Stimulated activated CD8-positive, alpha-beta memory T cell treated with anti-CD3 and anti-CD28 coated beads, Interleukin-7, amount 100 ng/mL, for 48 hours (primary cell): ENCODE measurements around the gene CTRB2.
"Not testable (repeated sequence)": the region's sequence is repeated elsewhere in the genome, so short reads cannot be mapped to it uniquely, and the experiment has no call there.

ENCODE experiments used
- DNase-seq, 2 donors: peaks; one replicate each; pipeline ENCODE4 v3.0.0-alpha.2; 2020; ENCODE audit warnings: low read depth in 1 of 2; ENCODE audit errors: extremely low read depth in 1 of 2

CTRB2 gene

DNA sequence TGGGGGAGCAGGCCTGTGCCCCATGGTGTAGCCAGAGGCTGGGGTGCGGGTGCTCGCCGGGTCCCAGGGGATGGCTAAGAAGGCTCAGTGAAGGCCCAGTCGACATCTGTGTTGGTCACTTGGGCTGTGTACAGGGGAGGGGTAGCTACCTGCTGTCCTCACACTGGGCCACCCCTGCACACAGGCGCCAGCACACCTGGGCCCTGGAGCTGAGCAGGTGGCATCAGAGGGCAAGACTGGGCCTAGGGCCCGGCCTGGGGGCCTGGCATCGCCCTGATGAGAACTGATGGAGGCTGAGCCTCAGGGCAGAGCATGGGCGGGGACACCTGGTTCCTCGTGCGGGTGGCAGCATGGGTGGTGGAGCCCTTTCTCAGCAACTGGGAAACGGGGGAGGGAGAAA lies 870 bp upstream of the CTRB2 start:
- DNase-seq = no peak

DNA sequence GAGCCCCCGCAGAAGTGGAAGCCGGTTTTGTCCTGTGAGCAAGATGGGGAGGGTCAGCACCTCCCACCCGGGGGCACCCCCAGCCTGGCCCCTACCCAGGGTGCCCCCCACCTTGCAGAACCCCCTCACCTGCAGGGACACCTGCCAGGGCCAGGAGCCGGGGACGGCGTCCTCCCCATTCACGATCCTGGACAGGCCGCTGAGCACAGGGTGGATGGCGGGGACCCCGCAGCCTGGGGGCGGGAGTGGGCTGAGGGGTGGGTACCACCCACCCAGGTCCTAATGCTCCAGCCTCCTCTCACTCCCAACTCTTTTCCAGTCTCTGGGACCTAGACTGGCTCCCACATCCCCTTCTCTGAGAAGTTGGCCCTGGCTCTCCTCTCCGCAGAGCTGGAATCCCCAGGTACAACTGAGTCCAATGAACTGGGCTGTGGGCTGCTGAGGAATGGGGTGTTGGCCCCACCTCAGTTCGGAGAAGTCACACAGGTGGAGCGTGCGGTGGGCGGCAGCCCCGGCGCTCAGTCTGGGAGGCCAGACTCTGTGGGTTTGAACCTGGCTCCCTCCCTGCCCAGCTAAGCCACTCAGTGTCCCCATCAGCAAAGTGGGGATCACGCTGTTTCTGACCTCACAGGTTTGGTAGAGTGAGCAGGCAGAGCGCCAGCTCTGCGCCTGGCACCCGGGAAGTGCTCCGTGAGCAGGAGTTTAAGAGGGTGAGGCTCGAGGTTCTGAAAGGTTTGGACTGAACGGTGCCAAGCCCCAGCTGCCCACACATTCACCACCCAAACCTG lies 806 bp downstream of the CTRB2 start:
- not testable (repeated sequence) for DNase-seq

DNA sequence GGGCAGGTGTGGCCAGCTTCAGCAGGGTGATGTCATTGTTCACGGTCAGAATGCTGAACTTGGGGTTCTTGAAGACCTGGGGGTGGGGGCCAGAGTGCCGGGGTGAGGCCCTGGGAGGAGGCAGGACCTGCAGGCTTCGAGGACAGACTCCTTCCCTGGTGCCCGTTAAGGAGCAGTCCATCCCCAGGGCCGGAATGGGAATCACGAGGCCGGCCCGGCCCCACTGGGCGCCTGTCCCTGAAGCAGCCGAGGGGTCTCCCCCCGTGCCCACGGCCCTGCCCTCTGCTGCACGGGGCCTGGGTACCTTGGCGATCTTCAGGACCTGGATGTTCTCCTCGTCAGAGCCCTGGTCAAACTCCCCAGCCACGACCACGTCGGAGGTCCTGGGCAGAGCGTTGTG lies 1.5 kb downstream of the CTRB2 start:
- DNase-seq = not testable (repeated sequence)

DNA sequence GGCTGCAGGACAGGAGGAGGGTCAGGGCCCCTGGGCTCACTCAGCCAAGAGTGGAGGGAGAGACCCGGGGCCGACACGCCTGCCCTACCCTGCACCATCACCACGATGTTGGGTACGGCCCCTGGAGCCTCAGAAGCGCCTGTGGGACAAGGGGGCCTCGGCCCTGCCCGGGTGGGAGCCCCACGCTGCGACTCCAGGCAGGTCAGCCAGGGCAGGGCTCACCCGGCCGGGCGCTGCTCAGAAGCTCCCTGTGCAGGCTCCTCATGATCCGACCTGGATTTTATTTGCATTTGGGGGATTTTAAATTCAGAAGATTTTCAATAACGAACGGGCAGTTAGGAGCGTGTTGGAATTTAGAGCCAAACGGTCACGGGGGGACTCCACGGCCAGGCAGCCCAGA lies 2.1 kb downstream of the CTRB2 start:
- DNase-seq = not testable (repeated sequence)

- no peak for DNase-seq
Observed at GRCh38 chr16:75204410-75204758, 2.6 kb downstream of the CTRB2 start.

DNA sequence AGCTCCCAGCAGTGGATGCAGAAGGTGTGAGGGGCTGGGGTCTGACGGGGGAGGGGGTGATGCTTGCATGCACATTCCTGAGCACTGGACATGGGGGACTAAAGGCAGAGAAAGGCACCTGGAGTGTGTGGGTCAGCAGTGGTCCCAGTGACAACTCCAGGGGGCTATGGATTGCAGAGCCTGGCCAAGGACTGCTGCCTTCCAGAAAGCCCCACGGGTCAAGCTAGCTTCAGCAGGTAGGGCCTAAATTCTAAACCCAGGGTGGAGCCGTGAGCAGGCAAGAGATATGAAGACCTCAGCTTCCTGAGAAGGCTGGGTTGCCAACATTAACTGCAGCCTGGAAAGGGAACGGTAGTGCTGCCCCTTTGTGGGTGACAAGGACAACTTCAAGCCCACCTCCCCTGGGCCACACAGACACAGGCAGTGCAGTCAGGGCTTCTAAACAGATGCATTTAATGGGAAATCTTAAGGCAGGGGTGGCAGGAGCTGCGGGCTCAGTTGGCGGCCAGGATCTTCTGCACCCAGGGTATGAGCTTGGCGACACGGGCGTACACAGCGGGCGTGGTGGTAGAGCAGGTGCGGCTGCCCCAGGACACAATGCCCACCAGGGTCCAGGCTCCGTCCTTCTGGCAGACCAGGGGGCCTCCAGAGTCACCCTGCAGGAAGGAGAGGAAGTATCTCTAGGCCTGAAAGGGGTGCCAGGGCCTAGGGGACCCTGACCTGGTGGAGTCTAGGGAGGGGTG lies 3.1 kb downstream of the CTRB2 start:
- no peak for DNase-seq

- DNase-seq = no peak
Observed at GRCh38 chr16:75203096-75203495, 3.9 kb downstream of the CTRB2 start.

DNA sequence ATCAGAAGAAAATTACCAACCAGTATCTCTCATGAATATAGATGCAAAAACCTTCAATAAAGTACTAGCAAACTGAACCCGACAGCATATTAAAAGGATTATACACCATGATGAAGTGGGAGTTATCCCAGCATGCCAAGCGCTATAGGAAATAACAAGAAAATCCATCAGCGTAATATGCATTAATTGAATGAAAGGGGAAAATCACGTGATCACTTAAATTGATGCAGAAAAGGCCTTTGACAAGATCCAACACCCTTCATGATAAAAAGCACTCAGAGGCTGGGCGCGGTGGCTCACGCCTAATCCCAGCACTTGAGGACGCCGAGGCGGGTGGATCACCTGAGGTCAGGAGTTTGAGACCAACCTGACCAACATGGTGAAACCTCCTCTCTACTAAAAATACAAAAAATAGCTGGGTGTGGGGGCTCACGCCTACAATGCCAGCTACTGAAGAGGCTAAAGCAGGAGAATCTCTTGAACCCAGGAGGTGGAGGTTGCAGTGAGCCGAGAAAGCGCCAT lies 4.8 kb downstream of the CTRB2 start:
- no peak for DNase-seq

DNA sequence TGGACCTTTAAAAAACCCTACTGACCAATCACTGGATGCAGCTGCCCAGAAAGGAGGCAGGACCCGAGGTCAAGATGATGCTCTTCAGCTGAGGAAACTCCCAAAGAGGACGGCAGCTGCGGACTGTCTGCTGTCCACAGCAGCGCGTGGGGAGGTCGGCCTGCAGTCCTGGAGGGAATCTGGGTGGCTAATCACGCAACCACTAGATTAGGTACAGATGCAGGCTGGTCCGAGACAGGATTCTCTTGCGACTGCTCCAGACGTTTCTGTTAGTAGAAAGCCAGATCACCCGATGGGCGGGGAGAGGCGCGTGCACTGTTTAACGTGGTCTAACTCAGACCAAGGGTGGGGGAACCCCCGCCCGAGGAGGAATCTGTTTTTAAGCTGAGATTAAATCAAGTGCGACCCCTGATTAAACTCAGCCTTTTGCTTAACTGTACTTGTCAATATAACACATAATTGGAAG lies 8.8 kb downstream of the CTRB2 start:
- DNase-seq = no peak

GRCh38 chr16:75197522-75198134 lies 9.3 kb downstream of the CTRB2 start:
- DNase-seq = no peak

DNA sequence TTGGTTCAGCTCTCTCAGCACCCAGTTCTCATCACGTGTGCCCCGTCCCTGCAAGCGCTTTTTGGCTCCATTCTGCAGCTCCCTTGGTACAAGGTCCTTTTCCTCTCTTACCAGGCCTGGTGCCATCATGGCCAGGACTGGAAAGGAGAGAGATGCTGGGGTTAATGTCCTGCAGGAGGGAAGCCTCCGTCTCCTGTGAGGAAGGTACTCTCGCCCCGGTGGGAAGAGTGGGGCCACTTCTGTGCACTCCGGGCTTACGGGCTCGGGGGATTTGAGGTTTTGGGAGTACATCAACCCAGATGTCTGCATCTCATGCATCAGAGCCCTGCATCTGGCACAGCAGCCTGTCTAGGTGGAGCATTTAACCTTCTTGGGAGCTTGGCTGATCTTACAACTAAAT lies 10.1 kb downstream of the CTRB2 start:
- DNase-seq = no peak

- DNase-seq = no peak
Observed at GRCh38 chr16:75195811-75196790, 10.9 kb downstream of the CTRB2 start.

DNA sequence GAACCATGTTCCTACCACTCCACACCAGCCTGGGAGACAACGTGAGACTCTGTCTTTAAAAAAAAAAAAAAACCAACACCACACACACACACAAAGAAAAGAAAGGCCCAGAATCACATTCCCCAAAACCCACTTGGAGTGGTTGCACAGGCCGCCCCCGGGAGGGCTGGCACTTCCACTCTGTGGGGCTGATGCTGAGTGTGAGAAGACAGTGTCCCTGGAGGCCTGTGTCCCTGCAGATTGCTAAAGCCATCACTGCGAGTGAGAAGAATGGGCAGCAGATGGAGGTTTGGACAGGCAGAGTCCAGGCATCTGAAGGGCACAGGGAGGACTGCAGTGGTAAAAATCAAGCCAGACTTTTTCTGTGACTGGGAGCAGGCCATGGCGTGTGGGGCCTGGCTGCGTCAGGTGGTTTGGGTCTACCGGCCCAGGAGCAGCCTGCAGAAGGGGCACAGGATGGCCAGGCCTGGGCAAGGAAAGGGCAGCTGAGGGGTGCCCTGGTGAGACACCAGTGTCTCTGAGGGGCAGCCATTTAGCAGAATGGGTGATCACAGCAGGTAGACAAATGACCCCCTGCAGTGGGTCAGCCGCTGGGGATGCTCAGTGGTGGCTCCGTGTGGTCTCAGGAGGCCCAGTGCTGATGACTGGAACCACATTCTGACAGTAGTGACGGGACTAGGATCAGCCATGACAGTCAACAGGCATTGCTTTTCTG lies 13.1 kb downstream of the CTRB2 start:
- no peak for DNase-seq

GRCh38 chr16:75193265-75193650 lies 13.7 kb downstream of the CTRB2 start:
- DNase-seq = no peak

GRCh38 chr16:75192606-75193264 lies 14.2 kb downstream of the CTRB2 start:
- no peak for DNase-seq

DNA sequence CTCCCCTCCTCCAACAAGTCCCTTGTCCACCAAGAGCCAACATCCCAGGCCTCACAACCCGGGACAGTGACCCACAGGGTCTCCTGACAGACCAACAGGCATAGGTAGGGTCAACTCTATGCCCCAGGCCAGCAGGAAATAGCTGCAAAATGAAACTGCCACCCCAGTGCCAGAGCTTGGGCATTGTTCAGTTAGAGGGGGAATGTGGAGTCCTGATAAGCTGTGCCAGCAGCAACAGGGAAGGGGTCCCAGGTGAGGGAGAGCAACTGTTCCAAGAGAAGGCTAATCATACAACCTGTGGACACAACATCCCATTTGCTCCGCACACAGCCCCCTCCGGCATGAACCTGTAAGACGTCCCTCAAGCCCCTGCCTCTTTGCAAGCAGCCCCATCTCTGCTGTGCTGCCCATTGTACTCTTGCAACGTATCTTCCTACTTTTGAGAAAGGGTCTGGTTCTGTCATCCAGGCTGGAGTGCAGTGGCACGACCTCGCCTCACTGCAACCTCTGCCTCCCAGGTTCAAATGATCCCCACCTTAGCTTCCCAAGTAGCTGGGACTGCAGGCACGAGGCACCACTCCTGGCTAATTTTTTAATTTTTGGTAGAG lies 17.2 kb downstream of the CTRB2 start:
- DNase-seq = no peak

DNA sequence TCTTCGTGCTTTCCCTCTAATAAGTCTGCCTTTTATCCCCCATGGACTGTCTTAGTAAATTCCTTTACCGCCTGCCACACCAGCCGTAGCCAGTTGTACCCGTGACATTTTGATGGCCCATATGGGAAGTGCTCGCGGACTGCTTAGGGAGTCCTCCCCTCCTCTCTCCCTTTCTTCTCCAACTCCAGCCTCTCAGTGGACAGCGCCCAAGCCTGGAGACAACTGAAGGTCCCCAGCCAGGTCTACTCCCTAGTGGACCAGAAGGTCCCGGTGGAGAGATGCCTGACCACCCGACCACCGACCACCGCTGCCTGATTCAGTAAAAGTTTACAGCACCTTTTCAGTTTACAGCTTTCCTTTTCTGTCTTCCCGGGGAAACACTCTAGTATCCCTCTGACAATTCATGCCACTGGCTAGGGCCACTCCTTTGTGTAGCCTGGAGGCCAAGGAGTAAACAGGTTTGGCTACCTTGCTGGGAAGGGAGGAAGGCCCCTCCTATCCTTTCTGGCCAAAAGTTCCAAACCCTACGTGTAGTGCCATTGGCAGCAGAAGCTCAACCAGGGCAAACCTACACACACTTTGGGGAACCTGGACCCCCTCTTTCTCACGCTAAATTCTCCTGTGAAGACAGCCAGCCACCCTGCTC lies 18.0 kb downstream of the CTRB2 start:
- DNase-seq = no peak

DNA sequence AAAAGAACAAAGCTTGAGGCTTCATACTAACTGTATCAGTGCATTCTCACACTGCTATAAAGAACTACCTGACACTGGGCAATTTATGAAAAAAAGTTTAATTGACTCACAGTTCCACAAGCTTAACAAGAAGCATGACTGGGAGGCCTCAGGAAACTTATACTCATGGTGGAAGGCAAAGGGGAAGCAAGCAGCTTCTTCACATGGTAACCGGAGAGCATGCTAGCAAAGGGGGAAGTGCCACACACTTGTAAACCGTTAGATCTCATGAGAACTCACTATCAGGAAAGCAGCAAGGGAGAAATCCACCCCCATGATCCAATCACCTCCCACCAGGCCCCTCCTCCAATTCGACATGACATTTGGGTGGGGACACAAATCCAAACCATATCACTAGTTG lies 25.3 kb downstream of the CTRB2 start:
- no peak for DNase-seq
